ENCODE measurements around the gene SETD3.

- TF ChIP-seq FOXM1 (IDR thresholded peaks at IDR 0.05; ENCODE audit: borderline replicate concordance, low read depth), result no peak
- no peak for TF ChIP-seq TEAD4 (IDR thresholded peaks at IDR 0.05)
- TF ChIP-seq CEBPB (IDR thresholded peaks at IDR 0.05), result no peak
- TF ChIP-seq EP300 (IDR thresholded peaks at IDR 0.05; ENCODE audit: borderline replicate concordance), result no peak
- TF ChIP-seq MAX (IDR thresholded peaks at IDR 0.05), result no peak
- TF ChIP-seq RAD21 (IDR thresholded peaks at IDR 0.05; ENCODE audit: low read depth), result no peak
- TF ChIP-seq NFIC (IDR thresholded peaks at IDR 0.05), result no peak
- no peak for TF ChIP-seq ZBTB7A (IDR thresholded peaks at IDR 0.05; ENCODE audit: low read depth)
- no peak for TF ChIP-seq YY1 (IDR thresholded peaks at IDR 0.05; ENCODE audit: low read depth)
- no peak for TF ChIP-seq TAF1 (IDR thresholded peaks at IDR 0.05; ENCODE audit: low read depth)
- TF ChIP-seq, protein P1, sequence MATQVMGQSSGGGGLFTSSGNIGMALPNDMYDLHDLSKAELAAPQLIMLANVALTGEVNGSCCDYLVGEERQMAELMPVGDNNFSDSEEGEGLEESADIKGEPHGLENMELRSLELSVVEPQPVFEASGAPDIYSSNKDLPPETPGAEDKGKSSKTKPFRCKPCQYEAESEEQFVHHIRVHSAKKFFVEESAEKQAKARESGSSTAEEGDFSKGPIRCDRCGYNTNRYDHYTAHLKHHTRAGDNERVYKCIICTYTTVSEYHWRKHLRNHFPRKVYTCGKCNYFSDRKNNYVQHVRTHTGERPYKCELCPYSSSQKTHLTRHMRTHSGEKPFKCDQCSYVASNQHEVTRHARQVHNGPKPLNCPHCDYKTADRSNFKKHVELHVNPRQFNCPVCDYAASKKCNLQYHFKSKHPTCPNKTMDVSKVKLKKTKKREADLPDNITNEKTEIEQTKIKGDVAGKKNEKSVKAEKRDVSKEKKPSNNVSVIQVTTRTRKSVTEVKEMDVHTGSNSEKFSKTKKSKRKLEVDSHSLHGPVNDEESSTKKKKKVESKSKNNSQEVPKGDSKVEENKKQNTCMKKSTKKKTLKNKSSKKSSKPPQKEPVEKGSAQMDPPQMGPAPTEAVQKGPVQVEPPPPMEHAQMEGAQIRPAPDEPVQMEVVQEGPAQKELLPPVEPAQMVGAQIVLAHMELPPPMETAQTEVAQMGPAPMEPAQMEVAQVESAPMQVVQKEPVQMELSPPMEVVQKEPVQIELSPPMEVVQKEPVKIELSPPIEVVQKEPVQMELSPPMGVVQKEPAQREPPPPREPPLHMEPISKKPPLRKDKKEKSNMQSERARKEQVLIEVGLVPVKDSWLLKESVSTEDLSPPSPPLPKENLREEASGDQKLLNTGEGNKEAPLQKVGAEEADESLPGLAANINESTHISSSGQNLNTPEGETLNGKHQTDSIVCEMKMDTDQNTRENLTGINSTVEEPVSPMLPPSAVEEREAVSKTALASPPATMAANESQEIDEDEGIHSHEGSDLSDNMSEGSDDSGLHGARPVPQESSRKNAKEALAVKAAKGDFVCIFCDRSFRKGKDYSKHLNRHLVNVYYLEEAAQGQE (IDR thresholded peaks at IDR 0.05; ENCODE audit: low read depth), result no peak
- TF ChIP-seq USF1 (IDR thresholded peaks at IDR 0.05), result no peak
- TF ChIP-seq EGR1 (IDR thresholded peaks at IDR 0.05), result no peak
- TF ChIP-seq TCF12 (IDR thresholded peaks at IDR 0.05; ENCODE audit: low read depth), result no peak
Measured at GRCh38 chr14:99401621-99402284, 78.9 kb downstream of the SETD3 start.

All from Ishikawa (cell line).